ENCODE data around the gene ZNF674. TPM values are rescaled to one million over a fixed set of nuclear protein-coding genes. Genes with fewer than 3 reads are reported as not detected.
A peak's percentile ranks its signal among the peaks of the same experiment; 100 is the strongest.

Gene ZNF674
- 6.2 and 6.6 TPM in 2 replicates for polyA plus RNA-seq (2014; cell fraction: cytosol; rRNA removed)
- polyA plus RNA-seq (2014; cell fraction: nucleus; rRNA removed), result 2.0 and 8.0 TPM in 2 replicates

- peak; percentile 89 for DNase-seq (ENCODE audit: low spot score)
Measured at GRCh38 chrX:46545111-46546005, at the start of gene ZNF674. Gene ZNF674, minus strand, starts transcription at chrX:46545421. Its CDS starts 3,334 bp downstream, at chrX:46542087.

GRCh38 chrX:46589977-46590723 is 44.9 kb upstream of the ZNF674 start:
- DNase-seq (ENCODE audit: low spot score), result no peak

- no peak for DNase-seq (ENCODE audit: low spot score)
Measured at GRCh38 chrX:46588263-46588662, 43.0 kb upstream of the ZNF674 start.

GRCh38 chrX:46587753-46588171 is 42.5 kb upstream of the ZNF674 start:
- DNase-seq (ENCODE audit: low spot score), result no peak

- DNase-seq (ENCODE audit: low spot score), result no peak
Measured at GRCh38 chrX:46587158-46587557, 41.9 kb upstream of the ZNF674 start.

GRCh38 chrX:46584736-46585135 is 39.5 kb upstream of the ZNF674 start:
- no peak for DNase-seq (ENCODE audit: low spot score)

- no peak for DNase-seq (ENCODE audit: low spot score)
Measured at GRCh38 chrX:46582966-46583365, 37.7 kb upstream of the ZNF674 start.

GRCh38 chrX:46582325-46582724 is 37.1 kb upstream of the ZNF674 start:
- DNase-seq (ENCODE audit: low spot score), result no peak

GRCh38 chrX:46580613-46581012 is 35.4 kb upstream of the ZNF674 start:
- DNase-seq (ENCODE audit: low spot score), result no peak

- DNase-seq (ENCODE audit: low spot score), result no peak
Measured at GRCh38 chrX:46579250-46579649, 34.0 kb upstream of the ZNF674 start.

- DNase-seq (ENCODE audit: low spot score), result no peak
Measured at GRCh38 chrX:46577221-46578005, 32.2 kb upstream of the ZNF674 start.

- no peak for DNase-seq (ENCODE audit: low spot score)
Measured at GRCh38 chrX:46576458-46576857, 31.2 kb upstream of the ZNF674 start.

- no peak for DNase-seq (ENCODE audit: low spot score)
Measured at GRCh38 chrX:46575991-46576392, 30.8 kb upstream of the ZNF674 start.

- DNase-seq (ENCODE audit: low spot score), result no peak
Measured at GRCh38 chrX:46575586-46575985, 30.4 kb upstream of the ZNF674 start.

GRCh38 chrX:46574774-46575381 is 29.7 kb upstream of the ZNF674 start:
- DNase-seq (ENCODE audit: low spot score), result peak; percentile 15

GRCh38 chrX:46573892-46574773 is 28.9 kb upstream of the ZNF674 start:
- peak; percentile 45 for DNase-seq (ENCODE audit: low spot score)

GRCh38 chrX:46573331-46573891 is 28.2 kb upstream of the ZNF674 start, which contains the start of gene CHST7:
Gene CHST7, plus strand, starts transcription at chrX:46573765. Its CDS starts 167 bp downstream, at chrX:46573932.
- DNase-seq (ENCODE audit: low spot score), result peak; percentile 61

GRCh38 chrX:46572340-46572936 is 27.2 kb upstream of the ZNF674 start:
- DNase-seq (ENCODE audit: low spot score), result no peak
